Activated T-cell treated with anti-CD3 and anti-CD28 coated beads, Interleukin-2, amount 50 U/mL, for 1 hour (primary cell): ENCODE data around the gene ELMO1.
A peak's percentile ranks its signal among the peaks of the same experiment; 100 is the strongest.
"Not testable (repeated sequence)": the region's sequence is repeated elsewhere in the genome, so short reads cannot be mapped to it uniquely, and the experiment has no call there.

Experiments
- DNase-seq: peaks from one replicate; pipeline ENCODE4 v3.0.0-alpha.2; 2020

Gene ELMO1

GRCh38 chr7:36994456-36995112 is 454.1 kb downstream of the ELMO1 start:
- no peak for DNase-seq

GRCh38 chr7:36986948-36987724 is 461.5 kb downstream of the ELMO1 start:
- DNase-seq, result peak; percentile 64

- no peak for DNase-seq
Observed at GRCh38 chr7:36986511-36986933, 462.1 kb downstream of the ELMO1 start.

GRCh38 chr7:36985866-36986400 is 462.7 kb downstream of the ELMO1 start:
- DNase-seq, result no peak

DNA sequence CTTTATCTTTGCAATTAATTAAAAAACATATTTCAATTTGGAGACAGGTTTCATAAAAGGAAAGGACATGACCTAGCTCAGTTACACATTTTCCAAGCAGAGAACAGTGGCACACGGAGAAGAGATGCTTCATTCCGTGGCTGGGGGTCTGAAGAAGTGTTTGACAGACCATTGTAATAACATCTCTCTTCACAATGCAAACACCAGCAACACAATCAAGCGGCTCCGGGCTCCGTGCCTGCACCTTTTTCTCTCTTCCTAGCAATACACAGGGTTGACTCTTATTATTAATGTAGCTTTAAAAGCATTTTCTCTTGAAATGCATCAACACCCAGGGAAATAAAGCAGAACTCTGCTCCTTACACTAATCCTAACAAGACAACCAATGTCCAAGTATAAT is 463.3 kb downstream of the ELMO1 start:
- no peak for DNase-seq

DNA sequence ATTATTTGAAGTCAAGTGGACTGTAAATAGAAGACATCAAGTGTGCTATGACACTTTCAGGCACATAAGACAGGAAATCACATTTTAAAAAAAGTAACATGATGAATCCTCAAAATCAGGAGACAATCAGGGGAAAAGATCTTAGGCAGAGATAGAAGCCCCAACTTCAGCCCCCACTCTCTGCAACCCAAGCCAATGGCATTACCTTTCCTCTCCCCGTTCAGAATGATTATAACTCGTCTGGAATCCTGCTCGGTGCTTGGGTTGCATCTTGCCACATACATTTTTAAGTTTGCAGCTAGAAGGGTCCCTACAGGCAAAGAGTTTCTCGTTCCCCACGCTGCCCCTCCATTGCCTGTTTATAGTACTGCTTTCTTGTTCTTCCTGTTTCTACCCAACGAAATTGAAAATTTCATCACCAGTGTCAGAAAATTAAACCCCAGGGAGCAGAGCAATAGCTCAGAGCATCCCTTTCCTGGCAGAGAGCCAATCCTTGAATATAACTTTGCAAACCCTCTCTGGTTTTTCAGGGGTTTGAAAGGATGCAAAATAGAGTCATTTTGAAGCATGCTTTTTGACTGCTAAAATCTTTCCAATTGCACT is 463.9 kb downstream of the ELMO1 start:
- no peak for DNase-seq

DNA sequence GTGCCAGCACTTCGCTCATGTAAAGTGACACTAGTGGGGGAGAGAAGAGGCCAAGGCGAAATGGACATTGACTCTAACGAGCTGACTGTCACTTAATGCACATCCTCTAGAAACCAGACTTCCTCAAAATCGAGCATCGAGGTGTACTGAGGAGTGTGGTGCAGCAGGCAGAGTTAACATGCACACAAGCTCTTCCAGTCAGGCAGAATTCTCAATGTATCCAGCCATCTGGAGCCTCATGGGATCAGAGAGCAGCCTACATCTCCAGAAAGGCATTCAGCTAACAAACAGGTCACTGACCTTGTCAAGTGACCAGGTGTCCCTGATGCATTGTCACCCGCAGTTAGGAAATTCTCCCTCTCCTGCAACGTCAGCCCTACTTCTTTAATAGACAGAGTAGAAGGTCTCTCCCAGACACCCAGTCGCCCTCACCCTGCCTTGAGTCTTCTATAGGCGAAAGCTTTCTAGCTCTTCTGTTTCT is 464.6 kb downstream of the ELMO1 start:
- DNase-seq, result no peak

GRCh38 chr7:36982766-36983165 is 465.9 kb downstream of the ELMO1 start:
- no peak for DNase-seq

- DNase-seq, result no peak
Observed at GRCh38 chr7:36979810-36980248, 468.8 kb downstream of the ELMO1 start.

DNA sequence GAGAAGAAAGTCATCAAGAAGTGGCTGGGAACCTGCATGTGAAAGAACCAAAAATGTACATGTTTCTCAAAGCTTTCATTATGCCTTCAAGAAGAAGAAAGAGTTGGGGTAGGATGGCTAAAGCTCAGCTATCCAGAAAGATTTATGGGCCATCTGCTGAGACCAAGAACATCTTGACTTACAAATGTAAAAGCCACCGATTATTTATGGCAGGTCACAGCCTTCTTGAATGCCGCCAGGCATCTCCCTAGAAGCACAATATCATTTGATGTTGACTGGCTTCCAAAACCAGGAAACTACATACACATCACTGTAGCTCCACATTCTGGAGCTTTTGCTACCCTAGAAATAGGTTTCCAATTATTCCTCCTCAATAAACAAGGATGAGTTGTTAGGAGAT is 470.2 kb downstream of the ELMO1 start:
- DNase-seq, result no peak

DNA sequence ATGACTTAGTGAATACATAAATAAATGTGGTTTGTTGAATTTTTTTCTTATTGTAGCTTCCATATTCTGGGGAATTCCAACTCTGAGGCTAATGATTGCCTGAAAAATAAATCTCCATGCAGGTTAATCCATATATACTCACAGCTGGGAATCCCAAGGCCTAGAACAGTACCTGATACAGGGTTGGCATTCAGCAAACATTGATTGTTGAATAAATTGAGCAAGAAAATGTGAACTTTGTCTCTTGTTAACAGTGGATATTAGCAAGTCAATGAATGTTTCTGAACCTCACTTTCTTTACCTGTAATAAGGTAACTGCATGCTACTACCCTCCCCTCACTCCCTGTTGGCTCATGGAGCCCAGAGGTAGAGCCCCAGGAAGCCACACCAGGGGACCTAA is 470.8 kb downstream of the ELMO1 start:
- no peak for DNase-seq

- not testable (repeated sequence) for DNase-seq
Observed at GRCh38 chr7:36973534-36973933, 475.1 kb downstream of the ELMO1 start.

DNA sequence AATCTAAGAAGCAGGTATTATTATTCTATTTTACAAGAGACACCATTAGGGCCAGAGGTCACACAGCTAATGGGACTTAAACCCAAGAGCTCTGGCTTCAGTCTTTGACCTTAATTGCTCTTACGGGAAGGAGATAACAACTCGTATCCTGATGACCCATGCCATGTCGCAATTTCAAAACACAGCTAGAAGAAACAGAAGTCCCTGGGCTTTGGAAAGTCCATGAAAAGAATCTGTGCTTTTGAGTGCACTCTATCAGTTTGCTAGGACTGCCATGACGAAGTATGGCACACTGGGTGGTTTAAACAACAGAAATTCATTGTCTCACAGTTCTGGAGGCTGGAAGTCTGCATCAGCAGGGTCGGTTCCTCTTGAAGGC is 476.5 kb downstream of the ELMO1 start:
- no peak for DNase-seq

GRCh38 chr7:36971515-36972139 is 477.0 kb downstream of the ELMO1 start:
- DNase-seq, result no peak

GRCh38 chr7:36970551-36971514 is 477.8 kb downstream of the ELMO1 start:
- DNase-seq, result no peak

DNA sequence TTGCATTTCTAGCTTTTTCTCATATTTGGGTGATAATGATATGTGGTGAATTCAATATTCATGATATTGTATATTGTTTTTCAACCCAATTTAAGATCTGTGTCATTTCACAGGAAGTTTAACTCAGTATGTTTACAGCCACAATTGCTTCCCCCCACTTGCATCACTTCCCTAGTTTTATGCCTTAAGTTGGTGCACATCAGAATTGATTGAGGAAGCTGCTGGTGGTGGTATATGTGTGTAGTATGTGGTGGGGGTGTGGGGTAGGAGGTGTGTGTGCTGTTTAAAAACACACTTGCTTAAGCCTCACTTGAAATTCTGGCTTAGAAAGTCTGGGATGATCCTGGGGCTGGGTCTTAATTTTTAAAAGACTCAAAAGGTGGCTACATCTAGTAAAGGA is 479.3 kb downstream of the ELMO1 start:
- DNase-seq, result no peak

GRCh38 chr7:36967387-36967786 is 481.3 kb downstream of the ELMO1 start:
- DNase-seq, result no peak

GRCh38 chr7:36966636-36967035 is 482.0 kb downstream of the ELMO1 start:
- DNase-seq, result no peak

GRCh38 chr7:36966039-36966438 is 482.6 kb downstream of the ELMO1 start:
- no peak for DNase-seq

DNA sequence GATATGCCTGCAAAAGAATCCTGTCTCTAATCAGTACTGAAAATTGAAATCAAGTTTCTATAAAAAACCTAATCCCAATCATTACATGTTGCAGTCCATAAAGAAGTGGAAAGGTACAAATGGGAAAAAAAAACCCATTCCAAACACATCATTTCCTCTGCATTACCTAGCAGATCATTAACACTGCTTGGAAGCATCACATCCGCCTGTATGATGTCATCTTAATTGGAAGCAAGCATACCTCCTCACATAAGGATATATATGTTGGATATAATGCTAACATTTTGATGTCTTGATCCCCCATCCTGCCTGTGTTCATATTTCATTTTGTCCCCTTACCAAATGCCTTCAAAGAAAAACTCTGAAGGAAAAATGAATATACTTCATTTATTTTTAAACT is 483.0 kb downstream of the ELMO1 start:
- DNase-seq, result no peak

- no peak for DNase-seq
Observed at GRCh38 chr7:36964297-36964696, 484.4 kb downstream of the ELMO1 start.

DNA sequence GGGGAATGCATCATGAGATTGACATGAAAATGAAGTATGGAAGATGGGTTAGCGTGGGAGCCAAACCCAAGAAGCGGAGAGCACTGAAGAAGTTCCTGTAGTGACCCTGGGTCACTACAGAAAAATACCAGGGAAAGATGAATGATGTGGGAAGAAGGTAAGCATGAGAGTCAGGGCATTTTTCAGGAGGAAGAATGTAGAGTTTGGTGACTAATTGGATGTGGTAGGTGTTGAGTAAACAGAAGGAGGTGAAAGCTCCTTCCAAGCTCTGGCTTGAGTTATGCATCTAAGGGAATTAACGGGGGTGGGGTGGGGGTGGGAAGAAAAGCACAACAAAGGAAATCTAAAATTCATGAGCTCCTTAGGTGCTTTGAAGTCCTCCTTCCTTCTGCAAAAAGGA is 486.3 kb downstream of the ELMO1 start:
- no peak for DNase-seq
